Measurements from ENCODE around the gene CEBPZ.
A peak's percentile ranks its signal among the peaks of the same experiment; 100 is the strongest.
"Not testable (repeated sequence)": the region's sequence is repeated elsewhere in the genome, so short reads cannot be mapped to it uniquely, and the experiment has no call there.

CEBPZ gene

DNA sequence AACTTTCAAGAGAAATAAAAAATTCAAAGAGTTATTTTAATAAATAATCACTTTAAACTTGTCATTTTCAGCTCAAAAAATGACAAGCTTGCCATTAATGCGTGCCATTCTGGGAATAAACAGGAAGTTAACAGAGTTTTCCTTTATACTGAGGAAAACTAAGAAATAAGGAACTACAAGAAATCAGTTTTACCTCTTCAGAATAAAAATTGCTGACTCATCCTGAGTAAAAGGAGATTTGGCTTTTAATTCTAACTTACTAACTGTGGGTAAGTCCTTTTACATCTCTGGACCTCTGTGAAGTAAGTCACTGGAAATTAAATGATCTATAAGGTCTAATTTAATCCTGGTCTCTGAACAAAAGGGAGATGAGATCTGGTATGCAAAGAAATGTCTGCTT is 16.1 kb downstream of the CEBPZ start:
- H3K27ac ChIP-seq = no peak overlapping the region
- no peak overlapping the region for H3K4me3 ChIP-seq (ENCODE audit: low read depth, low read length)
- in situ Hi-C loops (cut with HindIII; ENCODE audit: low pct_ligation_motif_present, low sequenced_read_pairs) = no loop called here
- peaks cover 51% of the 10 kb centered on the region for H3K36me3 ChIP-seq (replicated peaks)
- H3K27me3 ChIP-seq (replicated peaks) = no peaks in the 10 kb centered on the region
- DNase-seq = no peak
- TF ChIP-seq CTCF (IDR thresholded peaks at IDR 0.05; ENCODE audit: low read depth, low read length, missing control alignments) = no peak

- peaks cover 58% of the 10 kb centered on the region for H3K36me3 ChIP-seq (replicated peaks)
- no peak for DNase-seq
- H3K27me3 ChIP-seq (replicated peaks) = no peaks in the 10 kb centered on the region
- H3K27ac ChIP-seq = no peak overlapping the region
- in situ Hi-C loops (cut with HindIII; ENCODE audit: low pct_ligation_motif_present, low sequenced_read_pairs) = no loop called here
- TF ChIP-seq CTCF (IDR thresholded peaks at IDR 0.05; ENCODE audit: low read depth, low read length, missing control alignments) = no peak
- no peak overlapping the region for H3K4me3 ChIP-seq (ENCODE audit: low read depth, low read length)
Measured at GRCh38 chr2:37211939-37212338, 19.5 kb downstream of the CEBPZ start.

DNA sequence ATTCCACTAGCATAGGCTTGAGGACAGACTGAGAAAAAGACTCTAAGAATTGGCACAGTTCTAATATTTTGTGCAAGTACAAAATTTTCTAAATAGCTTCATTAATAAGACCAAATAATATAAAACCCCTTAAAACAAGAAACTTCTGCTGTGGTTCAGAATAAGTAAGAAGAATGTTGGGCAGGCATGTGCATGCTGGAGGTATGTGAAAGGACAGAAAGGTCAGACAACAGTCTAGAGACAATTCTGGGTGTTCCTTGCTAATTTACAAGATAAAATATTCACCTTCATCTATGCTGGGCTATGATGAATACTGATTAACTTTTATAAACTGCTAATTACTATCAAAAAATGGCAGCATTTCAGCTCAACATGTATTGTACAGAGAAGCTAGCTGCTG is 20.2 kb downstream of the CEBPZ start:
- in situ Hi-C loops (cut with HindIII; ENCODE audit: low pct_ligation_motif_present, low sequenced_read_pairs) = no loop called here
- peaks cover 60% of the 10 kb centered on the region for H3K36me3 ChIP-seq (replicated peaks)

DNA sequence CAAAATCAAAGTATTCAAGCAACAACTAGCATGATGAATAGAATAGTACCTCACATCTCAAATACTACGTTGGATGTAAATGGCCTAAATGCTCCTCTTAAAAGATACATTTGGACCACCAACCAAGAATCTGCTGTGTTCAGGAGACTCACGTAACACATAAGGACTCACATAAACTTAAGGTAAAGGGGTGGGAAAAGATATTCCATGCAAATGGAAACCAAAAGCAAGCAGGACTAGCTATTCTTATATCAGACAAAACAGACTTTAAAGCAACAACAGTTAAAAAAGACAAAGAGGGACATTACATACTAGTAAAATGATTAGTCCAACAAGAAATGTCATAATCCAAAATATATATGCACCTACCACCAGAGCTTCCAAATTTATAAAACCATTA is 24.6 kb downstream of the CEBPZ start:
- H3K27ac ChIP-seq; DNase-seq; in situ Hi-C loops (cut with HindIII; ENCODE audit: low pct_ligation_motif_present, low sequenced_read_pairs); H3K4me3 ChIP-seq (ENCODE audit: low read depth, low read length); H3K27me3 ChIP-seq (replicated peaks): not testable (repeated sequence)
- H3K36me3 ChIP-seq (replicated peaks) = peaks cover 66% of the 10 kb centered on the region

More for the DNA sequence above, 20.2 kb downstream of the CEBPZ start:
- Histone ChIP-seq H3K27me3 (replicated peaks) (no peaks in the 10 kb centered on the region), H3K4me3 (ENCODE audit: low read depth, low read length) (no peak overlapping the region), H3K27ac (no peak overlapping the region)
- DNase-seq = peak; percentile 8
- TF ChIP-seq CTCF (IDR thresholded peaks at IDR 0.05; ENCODE audit: low read depth, low read length, missing control alignments) = no peak

DNA sequence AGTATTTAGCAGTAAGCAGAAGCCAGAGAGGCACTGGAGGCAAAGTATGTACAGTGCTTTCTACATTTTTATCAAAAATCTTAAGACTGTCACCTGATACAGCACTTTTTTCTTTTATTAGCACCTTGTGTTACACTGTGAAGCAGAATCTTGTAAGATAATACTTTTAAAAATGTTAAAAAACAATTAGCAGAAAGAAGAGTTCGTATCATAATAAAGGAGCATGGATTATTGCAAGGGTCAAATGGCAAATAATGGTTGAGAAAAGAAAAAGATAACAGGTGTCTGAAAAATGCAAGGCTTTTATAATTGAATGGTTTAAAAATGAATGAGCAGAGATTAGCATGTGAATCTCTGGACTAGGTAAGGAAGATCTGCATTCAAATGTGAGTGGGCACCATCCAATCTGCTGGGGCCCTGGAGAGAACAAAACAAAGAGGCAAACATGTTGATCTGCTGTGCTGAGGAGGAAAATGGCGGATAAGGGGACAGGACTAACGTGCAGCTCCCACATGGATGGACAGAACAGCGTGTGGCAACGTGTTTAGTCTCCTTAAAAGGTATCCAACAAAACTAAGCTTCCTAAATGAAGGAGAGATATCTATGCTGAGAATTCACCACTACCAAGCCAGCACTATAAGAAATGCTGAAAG is 25.6 kb downstream of the CEBPZ start:
- in situ Hi-C loops (cut with HindIII; ENCODE audit: low pct_ligation_motif_present, low sequenced_read_pairs) = no loop called here
- Histone ChIP-seq H3K27ac (no peak overlapping the region), H3K36me3 (replicated peaks) (peaks cover 57% of the 10 kb centered on the region), H3K4me3 (ENCODE audit: low read depth, low read length) (no peak overlapping the region), H3K27me3 (replicated peaks) (no peaks in the 10 kb centered on the region)
- TF ChIP-seq CTCF (IDR thresholded peaks at IDR 0.05; ENCODE audit: low read depth, low read length, missing control alignments) = no peak
- no peak for DNase-seq

DNA sequence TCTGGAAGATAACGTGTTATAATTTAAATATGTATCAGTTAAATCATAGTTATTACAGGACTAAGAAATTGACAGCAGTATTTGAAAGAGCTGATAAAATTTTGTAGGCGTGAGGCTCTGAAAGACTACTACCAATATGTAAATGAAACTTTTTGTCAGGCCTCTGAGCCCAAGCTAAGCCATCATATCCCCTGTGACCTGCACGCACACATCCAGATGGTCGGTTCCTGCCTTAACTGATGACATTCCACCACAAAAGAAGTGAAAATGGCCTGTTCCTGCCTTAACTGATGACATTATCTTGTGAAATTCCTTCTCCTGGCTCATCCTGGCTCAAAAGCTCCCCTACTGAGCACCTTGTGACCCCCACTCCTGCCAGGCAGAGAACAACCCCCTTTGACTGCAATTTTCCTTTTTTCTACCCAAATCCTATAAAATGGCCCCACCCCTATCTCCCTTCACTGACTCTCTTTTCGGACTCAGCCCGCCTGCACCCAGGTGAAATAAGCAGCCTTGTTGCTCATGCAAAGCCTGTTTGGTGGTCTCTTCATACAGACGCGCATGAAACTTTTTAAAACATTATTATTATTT is 26.2 kb downstream of the CEBPZ start:
- H3K27ac ChIP-seq; DNase-seq; H3K27me3 ChIP-seq (replicated peaks); in situ Hi-C loops (cut with HindIII; ENCODE audit: low pct_ligation_motif_present, low sequenced_read_pairs); H3K4me3 ChIP-seq (ENCODE audit: low read depth, low read length): not testable (repeated sequence)
- H3K36me3 ChIP-seq (replicated peaks) = peaks cover 50% of the 10 kb centered on the region

GRCh38 chr2:37203708-37204107 is 27.7 kb downstream of the CEBPZ start:
- H3K36me3 ChIP-seq (replicated peaks) = peaks cover 39% of the 10 kb centered on the region
- no peak overlapping the region for H3K4me3 ChIP-seq (ENCODE audit: low read depth, low read length)
- TF ChIP-seq CTCF (IDR thresholded peaks at IDR 0.05; ENCODE audit: low read depth, low read length, missing control alignments) = no peak
- no peaks in the 10 kb centered on the region for H3K27me3 ChIP-seq (replicated peaks)
- H3K27ac ChIP-seq = no peak overlapping the region
- no peak for DNase-seq
- in situ Hi-C loops (cut with HindIII; ENCODE audit: low pct_ligation_motif_present, low sequenced_read_pairs) = no loop called here

Data from brain microvascular endothelial cell (primary cell).